ENCODE results near the gene GRIK5. TPM values are rescaled to one million over a fixed set of nuclear protein-coding genes. Genes with fewer than 3 reads are reported as not detected.

Gene GRIK5
- total RNA-seq, 2 donors from 2014 or later: 2.1 to 5.9 TPM

- no peak overlapping the region for H3K27ac ChIP-seq
- TF ChIP-seq, protein P1, sequence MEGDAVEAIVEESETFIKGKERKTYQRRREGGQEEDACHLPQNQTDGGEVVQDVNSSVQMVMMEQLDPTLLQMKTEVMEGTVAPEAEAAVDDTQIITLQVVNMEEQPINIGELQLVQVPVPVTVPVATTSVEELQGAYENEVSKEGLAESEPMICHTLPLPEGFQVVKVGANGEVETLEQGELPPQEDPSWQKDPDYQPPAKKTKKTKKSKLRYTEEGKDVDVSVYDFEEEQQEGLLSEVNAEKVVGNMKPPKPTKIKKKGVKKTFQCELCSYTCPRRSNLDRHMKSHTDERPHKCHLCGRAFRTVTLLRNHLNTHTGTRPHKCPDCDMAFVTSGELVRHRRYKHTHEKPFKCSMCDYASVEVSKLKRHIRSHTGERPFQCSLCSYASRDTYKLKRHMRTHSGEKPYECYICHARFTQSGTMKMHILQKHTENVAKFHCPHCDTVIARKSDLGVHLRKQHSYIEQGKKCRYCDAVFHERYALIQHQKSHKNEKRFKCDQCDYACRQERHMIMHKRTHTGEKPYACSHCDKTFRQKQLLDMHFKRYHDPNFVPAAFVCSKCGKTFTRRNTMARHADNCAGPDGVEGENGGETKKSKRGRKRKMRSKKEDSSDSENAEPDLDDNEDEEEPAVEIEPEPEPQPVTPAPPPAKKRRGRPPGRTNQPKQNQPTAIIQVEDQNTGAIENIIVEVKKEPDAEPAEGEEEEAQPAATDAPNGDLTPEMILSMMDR (IDR thresholded peaks at IDR 0.05): no peak
- no peak for TF ChIP-seq POLR2A (IDR thresholded peaks at IDR 0.05)
- no peak for ATAC-seq
Observed at GRCh38 chr19:41968751-41969595, 101.0 kb downstream of the GRIK5 start.

DNA sequence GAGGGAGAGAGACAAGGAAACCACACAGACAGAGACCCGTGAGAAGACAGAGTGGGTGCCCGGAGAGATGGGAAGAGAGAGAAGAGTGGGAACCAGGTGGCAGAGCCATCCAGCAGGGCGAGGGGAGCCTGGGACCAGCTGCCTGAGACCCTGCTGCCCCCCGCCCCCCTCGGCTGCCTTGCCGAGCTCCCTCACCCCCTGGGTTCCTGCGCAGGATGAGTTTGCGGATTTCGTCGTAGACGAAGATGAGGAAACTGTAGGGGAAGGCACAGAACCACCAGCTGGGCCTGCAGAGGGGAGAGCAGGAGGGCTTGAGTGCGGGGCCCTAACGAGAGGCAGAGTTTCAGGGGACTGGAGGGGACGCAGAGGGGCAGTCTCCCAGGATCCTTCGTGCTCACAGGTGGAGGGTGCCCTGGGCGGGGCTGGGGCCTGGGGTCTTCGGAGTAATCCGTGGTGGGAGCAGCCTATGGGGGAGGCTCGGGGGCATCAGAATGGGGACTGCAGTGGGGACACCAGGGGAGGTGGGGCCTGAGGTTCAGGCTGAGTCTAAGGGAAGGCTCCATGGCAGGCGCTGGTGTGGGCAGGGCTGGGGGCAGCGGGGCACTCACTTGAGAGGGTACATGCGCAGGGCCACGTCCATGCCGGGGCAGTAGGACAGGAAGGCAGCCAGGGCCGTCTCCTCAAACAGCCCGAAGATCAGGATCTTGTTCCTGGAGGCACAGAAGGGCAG, 102.8 kb downstream of the GRIK5 start:
- WGBS, 2 donors: 51 to 52% methylated on average over 24 to 25 of the region's 26 CpGs
- intact Hi-C loops (cut with DNase I): no loop called here
- ATAC-seq (no peak), DNase-seq (no peak)
- no peak overlapping the region for H3K27ac ChIP-seq
- no peaks in the 10 kb centered on the region for H3K27me3 ChIP-seq
- no peaks in the 10 kb centered on the region for H3K36me3 ChIP-seq (replicated peaks in 1 of 2; ENCODE audit: insufficient read depth in 1 of 2, low read depth in 2 of 2)
- H3K4me3 ChIP-seq: no peak overlapping the region
- TF ChIP-seq, protein P1 (IDR thresholded peaks at IDR 0.05): no peak
- no peak for TF ChIP-seq POLR2A (IDR thresholded peaks at IDR 0.05)
- H3K4me1 ChIP-seq: no peaks in the 10 kb centered on the region
- no peaks in the 10 kb centered on the region for H3K9me3 ChIP-seq

More at GRCh38 chr19:41968751-41969595, 101.0 kb downstream of the GRIK5 start:
- Histone ChIP-seq H3K4me1 (no peaks in the 10 kb centered on the region), H3K4me3 (no peak overlapping the region), H3K36me3 (replicated peaks in 1 of 2; ENCODE audit: insufficient read depth in 1 of 2, low read depth in 2 of 2) (no peaks in the 10 kb centered on the region), H3K27me3 (no peaks in the 10 kb centered on the region), H3K9me3 (no peaks in the 10 kb centered on the region)
- no peak for DNase-seq
- WGBS, 2 donors: 66 to 70% methylated on average over 22 to 25 of the region's 28 CpGs
- intact Hi-C loops (cut with DNase I): no loop called here

- 63 to 70% methylated on average over 5 of the region's 5 CpGs for WGBS, 2 donors
Observed at GRCh38 chr19:41965106-41965505, 104.9 kb downstream of the GRIK5 start.

GRCh38 chr19:41960973-41961372, 109.0 kb downstream of the GRIK5 start:
- peaks cover 15% of the 10 kb centered on the region for H3K4me1 ChIP-seq
- no peaks in the 10 kb centered on the region for H3K9me3 ChIP-seq
- H3K36me3 ChIP-seq (replicated peaks in 1 of 2; ENCODE audit: insufficient read depth in 1 of 2, low read depth in 2 of 2): no peaks in the 10 kb centered on the region
- no peak overlapping the region for H3K4me3 ChIP-seq
- no peaks in the 10 kb centered on the region for H3K27me3 ChIP-seq
- intact Hi-C loops (cut with DNase I): no loop called here
- DNase-seq (no peak), ATAC-seq (no peak)
- TF ChIP-seq, protein P1 (IDR thresholded peaks at IDR 0.05): no peak
- TF ChIP-seq POLR2A (IDR thresholded peaks at IDR 0.05): no peak
- WGBS, 2 donors: 91 to 95% methylated on average over 5 of the region's 5 CpGs
- no peak overlapping the region for H3K27ac ChIP-seq

More at GRCh38 chr19:41965106-41965505, 104.9 kb downstream of the GRIK5 start:
- Histone ChIP-seq H3K27ac (no peak overlapping the region), H3K36me3 (replicated peaks in 1 of 2; ENCODE audit: insufficient read depth in 1 of 2, low read depth in 2 of 2) (no peaks in the 10 kb centered on the region), H3K9me3 (no peaks in the 10 kb centered on the region), H3K4me1 (no peaks in the 10 kb centered on the region), H3K4me3 (no peak overlapping the region), H3K27me3 (no peaks in the 10 kb centered on the region)
- DNase-seq (no peak), ATAC-seq (no peak)
- intact Hi-C loops (cut with DNase I): no loop called here
- TF ChIP-seq, protein P1 (IDR thresholded peaks at IDR 0.05): no peak
- no peak for TF ChIP-seq POLR2A (IDR thresholded peaks at IDR 0.05)
